ENCODE data around the gene TRIM16. TPM values are rescaled to one million over a fixed set of nuclear protein-coding genes. Genes with fewer than 3 reads are reported as not detected.
"Not testable (repeated sequence)": the region's sequence is repeated elsewhere in the genome, so short reads cannot be mapped to it uniquely, and the experiment has no call there.

Gene TRIM16
- polyA plus RNA-seq (2012; ENCODE audit: insufficient read depth, insufficient read length) = 11.5 TPM

- DNase-seq (ENCODE audit: low read depth, low spot score) = peak; percentile 22
- H3K4me3 ChIP-seq (ENCODE audit: low read length) = peak within 1 kb of the TSS; percentile 63
Measured at GRCh38 chr17:15683824-15684478, at the start of gene TRIM16. Gene TRIM16 (minus strand): TSS chr17:15684311. CDS start chr17:15651609, 32,702 bp downstream.

- H3K4me3 ChIP-seq (ENCODE audit: low read length); DNase-seq (ENCODE audit: low read depth, low spot score): not testable (repeated sequence)
Measured at GRCh38 chr17:15733174-15733789, 49.2 kb upstream of the TRIM16 start.

GRCh38 chr17:15731900-15732299, 47.8 kb upstream of the TRIM16 start, which contains the start of gene TBC1D26:
Gene TBC1D26 (plus strand): TSS chr17:15732283. CDS start chr17:15735349, 3,066 bp downstream.
- H3K4me3 ChIP-seq (ENCODE audit: low read length); DNase-seq (ENCODE audit: low read depth, low spot score): not testable (repeated sequence)

- not testable (repeated sequence) for H3K4me3 ChIP-seq (ENCODE audit: low read length); DNase-seq (ENCODE audit: low read depth, low spot score)
Measured at GRCh38 chr17:15730535-15730934, 46.4 kb upstream of the TRIM16 start.

GRCh38 chr17:15716601-15717563, 32.8 kb upstream of the TRIM16 start:
- H3K4me3 ChIP-seq (ENCODE audit: low read length); DNase-seq (ENCODE audit: low read depth, low spot score): not testable (repeated sequence)

- H3K4me3 ChIP-seq (ENCODE audit: low read length); DNase-seq (ENCODE audit: low read depth, low spot score): not testable (repeated sequence)
Measured at GRCh38 chr17:15708879-15709278, 24.8 kb upstream of the TRIM16 start.

GRCh38 chr17:15704813-15705212, 20.7 kb upstream of the TRIM16 start:
- not testable (repeated sequence) for DNase-seq (ENCODE audit: low read depth, low spot score)

GRCh38 chr17:15704239-15704638, 20.1 kb upstream of the TRIM16 start:
- DNase-seq (ENCODE audit: low read depth, low spot score); H3K4me3 ChIP-seq (ENCODE audit: low read length): not testable (repeated sequence)

More at GRCh38 chr17:15704813-15705212, 20.7 kb upstream of the TRIM16 start:
- H3K4me3 ChIP-seq (ENCODE audit: low read length) = not testable (repeated sequence)

- H3K4me3 ChIP-seq (ENCODE audit: low read length) = peak overlapping the region; percentile 61
- not testable (repeated sequence) for DNase-seq (ENCODE audit: low read depth, low spot score)
Measured at GRCh38 chr17:15699937-15700336, 15.8 kb upstream of the TRIM16 start.

- DNase-seq (ENCODE audit: low read depth, low spot score) = peak; percentile 95
- H3K4me3 ChIP-seq (ENCODE audit: low read length) = peak within 1 kb of the TSS; percentile 61
Measured at GRCh38 chr17:15699413-15699924, 15.4 kb upstream of the TRIM16 start, which contains the start of gene ZNF286A. Gene ZNF286A (plus strand): TSS chr17:15699752. CDS start chr17:15700330, 578 bp downstream.

GRCh38 chr17:15698967-15699366, 14.9 kb upstream of the TRIM16 start:
- not testable (repeated sequence) for DNase-seq (ENCODE audit: low read depth, low spot score)
- H3K4me3 ChIP-seq (ENCODE audit: low read length) = peak overlapping the region; percentile 61

- not testable (repeated sequence) for DNase-seq (ENCODE audit: low read depth, low spot score); H3K4me3 ChIP-seq (ENCODE audit: low read length)
Measured at GRCh38 chr17:15687494-15687893, 3.4 kb upstream of the TRIM16 start.

- H3K4me3 ChIP-seq (ENCODE audit: low read length) = peak overlapping the region; percentile 63; the same call in 1 of the 2 replicates
- not testable (repeated sequence) for DNase-seq (ENCODE audit: low read depth, low spot score)
Measured at GRCh38 chr17:15683135-15683534, 976 bp downstream of the TRIM16 start.

- H3K4me3 ChIP-seq (ENCODE audit: low read length); DNase-seq (ENCODE audit: low read depth, low spot score): not testable (repeated sequence)
Measured at GRCh38 chr17:15675991-15676390, 8.1 kb downstream of the TRIM16 start.

- DNase-seq (ENCODE audit: low read depth, low spot score) = not testable (repeated sequence)
Measured at GRCh38 chr17:15674640-15675039, 9.5 kb downstream of the TRIM16 start.

GRCh38 chr17:15669526-15669925, 14.6 kb downstream of the TRIM16 start:
- not testable (repeated sequence) for H3K4me3 ChIP-seq (ENCODE audit: low read length); DNase-seq (ENCODE audit: low read depth, low spot score)

More at GRCh38 chr17:15674640-15675039, 9.5 kb downstream of the TRIM16 start:
- not testable (repeated sequence) for H3K4me3 ChIP-seq (ENCODE audit: low read length)

- H3K4me3 ChIP-seq (ENCODE audit: low read length) = no peak overlapping the region
- no peak for DNase-seq (ENCODE audit: low read depth, low spot score)
Measured at GRCh38 chr17:15663691-15664090, 20.4 kb downstream of the TRIM16 start.

GRCh38 chr17:15663176-15663575, 20.9 kb downstream of the TRIM16 start:
- DNase-seq (ENCODE audit: low read depth, low spot score) = no peak
- H3K4me3 ChIP-seq (ENCODE audit: low read length) = no peak overlapping the region

- no peak overlapping the region for H3K4me3 ChIP-seq (ENCODE audit: low read length)
- DNase-seq (ENCODE audit: low read depth, low spot score) = no peak
Measured at GRCh38 chr17:15662681-15663080, 21.4 kb downstream of the TRIM16 start.

Measured in Jurkat, Clone E6-1 (cell line).